GM13977 (cell line): Measurements from ENCODE around the gene ELP6.

Experiments used
- DNase-seq: peaks from one replicate; pipeline ENCODE4 v3.0.0; 2012; ENCODE audit warnings: low spot score
- CTCF ChIP-seq: IDR thresholded peaks from 2 replicates; pipeline ENCODE4 v1.5.1; 2012; ENCODE audit warnings: mild to moderate bottlenecking, control low read depth; ENCODE audit not compliant: insufficient read depth; ENCODE audit errors: extremely low read depth, missing control alignments
- in situ Hi-C: fragments of 300-500 bp; cut with MboI; formaldehyde crosslinking; loops from one replicate; pipeline ENCODE4 v1.12.0; 2022; ENCODE audit warnings: low sequenced_read_pairs, low pct_unique_long_range_greater_than_20kb, mixed read lengths, inconsistent platforms; ENCODE audit not compliant: unreplicated experiment

The ELP6 gene

GRCh38 chr3:47540281-47540680, 26.8 kb upstream of the ELP6 start:
- DNase-seq, result no peak
- TF ChIP-seq CTCF, result no peak
- in situ Hi-C loops, result no loop called here

- TF ChIP-seq CTCF, result no peak
- DNase-seq, result no peak
- in situ Hi-C loops, result no loop called here
Measured at GRCh38 chr3:47536967-47537366, 23.5 kb upstream of the ELP6 start.

GRCh38 chr3:47536221-47536891, 22.8 kb upstream of the ELP6 start:
- no peak for TF ChIP-seq CTCF
- no peak for DNase-seq
- in situ Hi-C loops, result no loop called here

GRCh38 chr3:47533996-47534454, 20.5 kb upstream of the ELP6 start:
- TF ChIP-seq CTCF, result no peak
- no peak for DNase-seq
- in situ Hi-C loops, result no loop called here

- DNase-seq, result no peak
- in situ Hi-C loops, result no loop called here
- TF ChIP-seq CTCF, result no peak
Measured at GRCh38 chr3:47533481-47533880, 20.0 kb upstream of the ELP6 start.

GRCh38 chr3:47527952-47528725, 14.6 kb upstream of the ELP6 start:
- in situ Hi-C loops, result loop anchor here (5.0 kb wide), 1 partner anchor 259 kb away; no protein-coding TSS in a partner anchor
- no peak for DNase-seq
- TF ChIP-seq CTCF, result no peak
